ENCODE data around the gene LUZP4. TPM values are rescaled to one million over a fixed set of nuclear protein-coding genes. Genes with fewer than 3 reads are reported as not detected.

LUZP4 gene
- not detected for polyA plus RNA-seq (2013, experiment 1 of 2)
- polyA plus RNA-seq (2013, experiment 2 of 2), result not detected

- H3K27ac ChIP-seq (ENCODE audit: low read depth, low read length, severe bottlenecking), result no peak within 1 kb of the TSS
- H3K9me3 ChIP-seq (ENCODE audit: control insufficient read depth, low read length), result no peaks in the 10 kb centered on the region
- WGBS, 2 experiments (ENCODE audit: insufficient coverage in 2 of 2), result 98 to 100% methylated on average over 10 of the region's 17 CpGs
- H3K4me1 ChIP-seq (ENCODE audit: control insufficient read depth, insufficient read depth, low read length, poor library complexity, severe bottlenecking), result no peaks in the 10 kb centered on the region
- H3K36me3 ChIP-seq (ENCODE audit: control insufficient read depth, insufficient read depth, low read length), result no peaks in the 10 kb centered on the region
- H3K4me3 ChIP-seq (ENCODE audit: extremely low read depth, insufficient read depth, low read length, poor library complexity, severe bottlenecking), result no peak within 1 kb of the TSS
Measured at GRCh38 chrX:115289465-115289864, at the start of gene LUZP4. TSS of gene LUZP4 (plus strand) at chrX:115289715. CDS start at chrX:115289760, 45 bp downstream.

- WGBS, 2 experiments (ENCODE audit: insufficient coverage in 2 of 2), result 80% methylated on average over 1 of the region's 2 CpGs; no CpG with 5 or more reads in 1 of the 2 experiments
- H3K4me3 ChIP-seq (ENCODE audit: extremely low read depth, insufficient read depth, low read length, poor library complexity, severe bottlenecking), result no peak overlapping the region
- H3K27ac ChIP-seq (ENCODE audit: low read depth, low read length, severe bottlenecking), result no peak overlapping the region
- no peaks in the 10 kb centered on the region for H3K4me1 ChIP-seq (ENCODE audit: control insufficient read depth, insufficient read depth, low read length, poor library complexity, severe bottlenecking)
- no peaks in the 10 kb centered on the region for H3K9me3 ChIP-seq (ENCODE audit: control insufficient read depth, low read length)
- no peaks in the 10 kb centered on the region for H3K36me3 ChIP-seq (ENCODE audit: control insufficient read depth, insufficient read depth, low read length)
Measured at GRCh38 chrX:115251458-115252233, 37.9 kb upstream of the LUZP4 start.

- Histone ChIP-seq H3K36me3 (ENCODE audit: control insufficient read depth, insufficient read depth, low read length) (no peaks in the 10 kb centered on the region), H3K4me1 (ENCODE audit: control insufficient read depth, insufficient read depth, low read length, poor library complexity, severe bottlenecking) (peaks cover 3% of the 10 kb centered on the region), H3K27ac (ENCODE audit: low read depth, low read length, severe bottlenecking) (no peak overlapping the region), H3K4me3 (ENCODE audit: extremely low read depth, insufficient read depth, low read length, poor library complexity, severe bottlenecking) (no peak overlapping the region), H3K9me3 (ENCODE audit: control insufficient read depth, low read length) (no peaks in the 10 kb centered on the region)
- no CpG with 5 or more reads among the region's 2 CpGs for WGBS, 2 experiments (ENCODE audit: insufficient coverage in 2 of 2)
Measured at GRCh38 chrX:115255003-115255402, 34.5 kb upstream of the LUZP4 start.

DNA sequence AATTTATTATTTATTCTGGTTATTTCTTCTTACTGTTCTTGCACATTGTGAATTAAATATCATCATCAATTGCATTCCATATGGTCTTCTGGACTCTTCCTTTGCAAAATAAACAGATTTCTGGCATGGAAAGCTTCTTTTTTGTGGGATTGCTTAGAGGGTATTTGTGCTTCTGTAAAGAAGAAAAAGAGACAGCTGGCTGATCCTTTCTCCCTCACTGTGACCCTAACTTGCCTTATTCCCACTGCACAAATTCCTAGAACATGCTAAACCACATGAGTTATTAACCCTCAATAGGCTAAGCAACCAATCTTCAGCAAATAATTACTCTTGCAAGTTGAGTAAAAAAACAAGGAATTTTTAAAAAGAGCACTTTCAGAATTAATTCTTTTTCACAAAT, 31.8 kb upstream of the LUZP4 start:
- Histone ChIP-seq H3K4me3 (ENCODE audit: extremely low read depth, insufficient read depth, low read length, poor library complexity, severe bottlenecking) (no peak overlapping the region), H3K36me3 (ENCODE audit: control insufficient read depth, insufficient read depth, low read length) (no peaks in the 10 kb centered on the region), H3K27ac (ENCODE audit: low read depth, low read length, severe bottlenecking) (no peak overlapping the region), H3K4me1 (ENCODE audit: control insufficient read depth, insufficient read depth, low read length, poor library complexity, severe bottlenecking) (peaks cover 3% of the 10 kb centered on the region), H3K9me3 (ENCODE audit: control insufficient read depth, low read length) (no peaks in the 10 kb centered on the region)

DNA sequence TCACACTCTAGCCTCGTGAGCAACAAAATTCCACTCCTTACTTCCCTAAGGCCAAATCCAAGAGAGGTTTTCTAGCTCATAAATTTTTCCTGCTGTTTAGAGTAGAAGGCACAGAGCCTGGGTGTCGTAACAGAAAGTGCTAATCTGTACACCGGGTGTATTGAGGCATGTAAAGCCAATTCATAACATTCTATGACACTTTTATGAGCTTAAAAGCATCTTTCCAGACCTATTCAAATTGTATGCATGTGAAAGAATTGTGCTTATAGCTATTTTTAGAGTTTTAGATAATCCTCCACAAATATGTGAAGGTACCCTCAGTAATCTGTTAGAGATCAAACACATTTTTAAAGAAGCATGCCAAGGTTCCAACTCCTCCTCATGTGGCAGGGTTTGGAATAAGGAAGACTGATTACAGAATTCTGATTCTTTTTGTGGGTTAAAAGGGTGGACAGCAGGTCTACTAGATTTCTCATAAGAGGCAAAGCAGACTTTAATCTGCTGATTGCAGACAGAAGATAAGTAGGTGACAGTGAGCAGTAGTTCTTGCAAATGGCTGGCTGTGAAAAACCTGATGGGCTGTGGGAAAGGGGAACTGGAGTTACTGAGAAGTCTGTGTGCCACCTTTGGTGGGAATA, 30.2 kb upstream of the LUZP4 start:
- no peaks in the 10 kb centered on the region for H3K36me3 ChIP-seq (ENCODE audit: control insufficient read depth, insufficient read depth, low read length)
- H3K9me3 ChIP-seq (ENCODE audit: control insufficient read depth, low read length), result no peaks in the 10 kb centered on the region
- no peak overlapping the region for H3K4me3 ChIP-seq (ENCODE audit: extremely low read depth, insufficient read depth, low read length, poor library complexity, severe bottlenecking)
- peaks cover 3% of the 10 kb centered on the region for H3K4me1 ChIP-seq (ENCODE audit: control insufficient read depth, insufficient read depth, low read length, poor library complexity, severe bottlenecking)
- WGBS, 2 experiments (ENCODE audit: insufficient coverage in 2 of 2), result no CpG with 5 or more reads among the region's 3 CpGs
- peak overlapping the region; percentile 41 for H3K27ac ChIP-seq (ENCODE audit: low read depth, low read length, severe bottlenecking)

DNA sequence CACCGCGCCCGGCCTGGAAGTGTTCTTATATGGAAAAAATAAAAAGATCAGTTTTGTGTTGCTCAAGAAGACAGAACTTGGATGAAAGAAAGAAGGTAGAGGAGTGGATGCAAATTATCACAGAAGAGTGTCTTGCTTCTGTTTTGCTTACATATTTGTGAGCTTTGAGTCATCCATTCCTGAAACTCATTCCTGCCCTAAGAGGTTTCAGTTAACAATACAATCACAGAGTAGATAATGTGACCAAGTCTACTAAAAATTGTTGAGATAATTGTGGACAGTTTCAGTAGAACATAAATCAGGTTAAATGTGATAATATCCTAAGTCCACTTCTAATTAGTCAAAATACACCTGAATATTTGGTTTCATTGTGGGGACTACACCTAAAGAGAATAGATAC, 29.2 kb upstream of the LUZP4 start:
- peaks cover 3% of the 10 kb centered on the region for H3K4me1 ChIP-seq (ENCODE audit: control insufficient read depth, insufficient read depth, low read length, poor library complexity, severe bottlenecking)
- peak overlapping the region; percentile 29 for H3K27ac ChIP-seq (ENCODE audit: low read depth, low read length, severe bottlenecking)
- no peaks in the 10 kb centered on the region for H3K9me3 ChIP-seq (ENCODE audit: control insufficient read depth, low read length)
- whole genome bisulfite sequencing, 2 experiments (ENCODE audit: insufficient coverage in 2 of 2), result no CpG with 5 or more reads among the region's 3 CpGs
- H3K36me3 ChIP-seq (ENCODE audit: control insufficient read depth, insufficient read depth, low read length), result no peaks in the 10 kb centered on the region
- H3K4me3 ChIP-seq (ENCODE audit: extremely low read depth, insufficient read depth, low read length, poor library complexity, severe bottlenecking), result no peak overlapping the region

GRCh38 chrX:115261148-115261547, 28.4 kb upstream of the LUZP4 start:
- WGBS, 2 experiments (ENCODE audit: insufficient coverage in 2 of 2), result 100% methylated on average over 1 of the region's 2 CpGs; no CpG with 5 or more reads in 1 of the 2 experiments
- no peaks in the 10 kb centered on the region for H3K36me3 ChIP-seq (ENCODE audit: control insufficient read depth, insufficient read depth, low read length)

GRCh38 chrX:115264009-115264408, 25.5 kb upstream of the LUZP4 start:
- WGBS, 2 experiments (ENCODE audit: insufficient coverage in 2 of 2), result 71% methylated on average over 1 of the region's 2 CpGs; no CpG with 5 or more reads in 1 of the 2 experiments

More at GRCh38 chrX:115261148-115261547, 28.4 kb upstream of the LUZP4 start:
- Histone ChIP-seq H3K4me1 (ENCODE audit: control insufficient read depth, insufficient read depth, low read length, poor library complexity, severe bottlenecking) (peaks cover 3% of the 10 kb centered on the region), H3K4me3 (ENCODE audit: extremely low read depth, insufficient read depth, low read length, poor library complexity, severe bottlenecking) (no peak overlapping the region), H3K9me3 (ENCODE audit: control insufficient read depth, low read length) (no peaks in the 10 kb centered on the region), H3K27ac (ENCODE audit: low read depth, low read length, severe bottlenecking) (no peak overlapping the region)

GRCh38 chrX:115266300-115266699, 23.2 kb upstream of the LUZP4 start:
- H3K4me1 ChIP-seq (ENCODE audit: control insufficient read depth, insufficient read depth, low read length, poor library complexity, severe bottlenecking), result no peaks in the 10 kb centered on the region
- H3K9me3 ChIP-seq (ENCODE audit: control insufficient read depth, low read length), result no peaks in the 10 kb centered on the region
- WGBS, 2 experiments (ENCODE audit: insufficient coverage in 2 of 2), result no CpG with 5 or more reads among the region's 2 CpGs
- no peaks in the 10 kb centered on the region for H3K36me3 ChIP-seq (ENCODE audit: control insufficient read depth, insufficient read depth, low read length)
- H3K4me3 ChIP-seq (ENCODE audit: extremely low read depth, insufficient read depth, low read length, poor library complexity, severe bottlenecking), result no peak overlapping the region
- H3K27ac ChIP-seq (ENCODE audit: low read depth, low read length, severe bottlenecking), result no peak overlapping the region

More at GRCh38 chrX:115264009-115264408, 25.5 kb upstream of the LUZP4 start:
- Histone ChIP-seq H3K4me1 (ENCODE audit: control insufficient read depth, insufficient read depth, low read length, poor library complexity, severe bottlenecking) (peaks cover 3% of the 10 kb centered on the region), H3K4me3 (ENCODE audit: extremely low read depth, insufficient read depth, low read length, poor library complexity, severe bottlenecking) (no peak overlapping the region), H3K27ac (ENCODE audit: low read depth, low read length, severe bottlenecking) (no peak overlapping the region), H3K9me3 (ENCODE audit: control insufficient read depth, low read length) (no peaks in the 10 kb centered on the region), H3K36me3 (ENCODE audit: control insufficient read depth, insufficient read depth, low read length) (no peaks in the 10 kb centered on the region)

- no peaks in the 10 kb centered on the region for H3K9me3 ChIP-seq (ENCODE audit: control insufficient read depth, low read length)
- no peak overlapping the region for H3K27ac ChIP-seq (ENCODE audit: low read depth, low read length, severe bottlenecking)
- no peaks in the 10 kb centered on the region for H3K36me3 ChIP-seq (ENCODE audit: control insufficient read depth, insufficient read depth, low read length)
- 24 to 41% methylated on average over 2 of the region's 3 CpGs for WGBS, 2 experiments (ENCODE audit: insufficient coverage in 2 of 2)
- no peaks in the 10 kb centered on the region for H3K4me1 ChIP-seq (ENCODE audit: control insufficient read depth, insufficient read depth, low read length, poor library complexity, severe bottlenecking)
- no peak overlapping the region for H3K4me3 ChIP-seq (ENCODE audit: extremely low read depth, insufficient read depth, low read length, poor library complexity, severe bottlenecking)
Measured at GRCh38 chrX:115268421-115268820, 21.1 kb upstream of the LUZP4 start.
